GM11168 (cell line): ENCODE measurements around the gene SOS1.

Experiments
- in situ Hi-C: fragments of 300-500 bp; cut with MboI; formaldehyde crosslinking; loops from one replicate; pipeline ENCODE4 v1.12.0; 2022; ENCODE audit warnings: low sequenced_read_pairs; ENCODE audit not compliant: unreplicated experiment

The SOS1 gene

GRCh38 chr2:38981003-38981669 is 139.7 kb downstream of the SOS1 start:
- in situ Hi-C loops, result no loop called here

- in situ Hi-C loops, result no loop called here
Measured at GRCh38 chr2:38978908-38979307, 141.9 kb downstream of the SOS1 start.

- in situ Hi-C loops, result no loop called here
Measured at GRCh38 chr2:38978296-38978903, 142.5 kb downstream of the SOS1 start.

DNA sequence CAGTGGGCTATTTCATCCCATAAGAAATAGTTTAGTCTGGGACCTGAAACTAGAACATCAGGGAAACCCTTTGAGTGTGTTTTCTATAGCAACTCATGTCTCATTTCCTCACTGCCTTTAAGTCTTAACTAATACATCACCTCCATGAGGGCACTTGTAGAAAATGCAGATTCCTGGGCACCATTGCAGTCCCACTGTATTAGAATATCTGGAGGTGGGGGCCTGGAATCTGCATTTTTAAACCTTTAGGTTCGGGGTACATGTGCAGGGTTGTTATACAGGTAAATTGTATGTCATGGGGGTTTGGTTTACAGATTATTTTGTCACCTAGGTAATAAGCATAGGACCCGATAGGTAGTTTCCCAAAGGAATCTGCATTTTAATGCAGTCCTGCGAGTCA is 143.8 kb downstream of the SOS1 start:
- in situ Hi-C loops, result no loop called here

- in situ Hi-C loops, result no loop called here
Measured at GRCh38 chr2:38975042-38975441, 145.8 kb downstream of the SOS1 start.

DNA sequence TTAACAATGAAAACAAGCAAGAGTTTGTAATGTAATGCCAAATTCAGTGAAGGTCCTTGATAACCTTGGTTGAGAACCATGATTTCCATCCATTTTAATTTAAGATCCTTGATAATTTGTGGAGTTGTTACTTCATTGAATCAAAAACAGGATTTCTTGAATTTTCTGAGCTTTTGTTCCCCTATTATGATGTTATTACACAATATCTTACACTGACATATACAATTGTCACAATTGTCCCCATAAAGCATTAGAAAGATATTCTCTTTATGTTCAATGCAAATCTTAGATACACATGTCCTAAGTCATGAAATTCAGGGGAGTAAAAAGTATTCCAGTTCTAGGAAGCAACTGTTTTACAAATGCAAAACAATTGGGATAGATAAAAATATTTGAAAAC is 147.6 kb downstream of the SOS1 start:
- in situ Hi-C loops, result no loop called here

GRCh38 chr2:38971377-38971776 is 149.5 kb downstream of the SOS1 start:
- in situ Hi-C loops, result no loop called here

- in situ Hi-C loops, result no loop called here
Measured at GRCh38 chr2:38968021-38968420, 152.8 kb downstream of the SOS1 start.

DNA sequence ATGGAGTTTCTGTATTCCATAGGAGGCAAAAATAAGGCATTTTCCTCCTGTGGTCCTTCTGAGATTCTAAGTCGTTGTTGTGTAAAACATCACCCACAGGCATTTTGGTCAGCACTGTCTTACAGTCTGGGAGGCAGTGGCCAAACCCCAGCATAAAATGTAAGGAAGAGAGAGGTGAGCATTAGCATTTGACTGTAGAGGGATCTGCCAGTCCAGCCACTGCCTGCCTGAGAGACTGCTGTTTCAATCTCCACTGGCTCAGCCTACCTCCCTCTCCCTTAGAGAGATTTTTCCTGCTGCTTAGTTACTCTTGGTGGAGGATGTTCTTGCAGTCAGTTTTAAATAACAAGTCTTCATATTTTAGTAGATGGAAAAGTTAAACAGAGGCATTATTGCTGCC is 154.2 kb downstream of the SOS1 start:
- in situ Hi-C loops, result no loop called here

- in situ Hi-C loops, result no loop called here
Measured at GRCh38 chr2:38966006-38966405, 154.8 kb downstream of the SOS1 start.

DNA sequence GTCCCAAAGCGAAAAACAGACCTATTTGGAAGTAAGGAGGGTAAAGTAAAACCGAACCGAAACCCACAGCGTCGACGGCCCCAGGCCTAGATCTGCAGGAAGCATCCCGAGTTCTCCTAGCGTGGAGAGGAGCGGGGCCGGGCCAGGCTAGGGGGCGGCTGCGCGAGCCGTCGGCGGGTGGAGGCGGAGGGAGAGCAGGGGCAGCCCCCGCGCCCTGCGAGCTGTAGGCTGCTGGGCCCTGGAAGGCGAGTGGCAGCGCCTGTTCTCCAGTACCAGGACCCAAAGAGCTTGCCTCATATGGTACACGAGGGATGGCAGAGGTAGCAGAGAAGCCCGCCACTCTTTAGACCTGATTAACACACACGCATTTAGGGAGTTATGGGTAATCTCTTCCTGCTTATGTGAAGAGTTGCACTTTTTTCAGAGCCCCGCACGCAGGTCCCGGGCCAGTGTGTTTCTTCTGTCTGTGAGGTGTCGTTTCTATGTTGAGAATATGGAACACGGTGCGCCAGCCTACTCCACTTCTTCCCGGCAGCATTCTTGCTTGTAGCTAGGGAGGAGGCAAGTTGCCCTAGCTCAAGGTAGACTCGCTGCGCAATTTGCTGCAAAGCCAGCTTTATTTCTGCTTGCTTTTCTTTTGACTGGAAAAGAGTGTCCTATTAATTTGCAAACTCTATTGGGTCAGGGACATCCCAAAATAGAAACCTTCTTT is 160.1 kb downstream of the SOS1 start:
- in situ Hi-C loops, result no loop called here

DNA sequence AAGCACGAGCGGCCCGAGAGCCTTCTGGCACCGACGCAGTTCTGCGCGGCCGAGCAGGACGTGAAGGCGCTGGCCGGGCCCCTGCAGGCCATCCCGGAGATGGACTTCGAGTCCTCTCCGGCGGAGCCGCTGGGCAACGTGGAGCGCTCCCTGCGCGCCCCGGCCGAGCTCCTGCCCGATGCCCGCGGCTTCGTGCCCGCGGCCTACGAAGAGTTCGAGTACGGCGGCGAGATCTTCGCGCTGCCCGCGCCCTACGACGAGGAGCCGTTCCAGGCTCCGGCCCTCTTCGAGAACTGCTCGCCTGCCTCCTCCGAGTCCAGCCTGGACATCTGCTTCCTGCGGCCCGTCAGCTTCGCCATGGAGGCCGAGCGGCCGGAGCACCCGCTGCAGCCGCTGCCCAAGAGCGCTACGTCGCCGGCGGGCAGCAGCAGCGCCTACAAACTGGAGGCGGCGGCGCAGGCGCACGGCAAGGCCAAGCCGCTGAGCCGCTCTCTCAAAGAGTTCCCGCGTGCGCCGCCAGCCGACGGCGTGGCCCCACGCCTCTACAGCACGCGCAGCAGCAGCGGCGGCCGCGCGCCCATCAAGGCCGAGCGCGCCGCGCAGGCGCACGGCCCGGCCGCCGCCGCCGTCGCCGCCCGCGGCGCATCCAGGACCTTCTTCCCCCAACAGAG is 160.8 kb downstream of the SOS1 start:
- in situ Hi-C loops, result no loop called here

DNA sequence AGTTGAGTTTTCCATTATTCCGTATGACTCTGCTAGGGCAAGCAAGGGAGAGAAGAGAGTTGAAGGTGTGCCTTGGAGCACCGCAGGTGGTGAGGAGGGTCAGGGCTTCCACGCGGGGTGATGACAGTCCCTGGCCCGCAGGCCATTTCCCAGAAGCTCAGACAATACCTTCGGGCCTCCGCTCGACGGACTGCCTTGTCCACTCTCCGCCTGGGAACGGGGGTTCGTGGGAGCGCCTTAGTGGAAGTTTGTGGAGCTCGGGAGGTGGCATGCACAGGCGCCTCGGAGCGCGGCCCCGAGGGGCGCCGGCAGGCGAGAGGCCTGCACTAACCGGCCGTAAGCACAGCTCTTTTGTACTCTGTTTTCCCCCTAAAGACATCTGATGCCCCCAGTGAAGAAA is 161.4 kb downstream of the SOS1 start:
- in situ Hi-C loops, result no loop called here

DNA sequence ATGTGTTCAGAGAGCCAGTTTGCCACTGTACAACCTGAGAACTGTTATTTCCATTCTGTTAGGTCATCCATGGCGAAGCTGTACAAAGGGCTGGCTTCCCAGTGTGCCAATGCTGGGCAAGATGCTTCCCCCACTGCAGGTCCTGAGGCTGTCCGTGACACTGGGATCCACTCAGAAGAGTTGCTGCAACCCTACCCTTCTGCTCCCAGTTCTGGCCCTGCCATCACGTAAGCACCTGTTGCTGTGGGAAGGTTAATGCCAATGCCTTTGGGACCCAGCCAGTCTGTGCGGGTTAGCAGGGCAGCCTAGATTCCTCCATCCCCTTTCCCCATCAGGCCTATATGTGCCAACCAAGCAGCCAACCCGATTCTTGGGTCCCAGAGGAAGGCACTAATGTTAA is 162.9 kb downstream of the SOS1 start:
- in situ Hi-C loops, result no loop called here

DNA sequence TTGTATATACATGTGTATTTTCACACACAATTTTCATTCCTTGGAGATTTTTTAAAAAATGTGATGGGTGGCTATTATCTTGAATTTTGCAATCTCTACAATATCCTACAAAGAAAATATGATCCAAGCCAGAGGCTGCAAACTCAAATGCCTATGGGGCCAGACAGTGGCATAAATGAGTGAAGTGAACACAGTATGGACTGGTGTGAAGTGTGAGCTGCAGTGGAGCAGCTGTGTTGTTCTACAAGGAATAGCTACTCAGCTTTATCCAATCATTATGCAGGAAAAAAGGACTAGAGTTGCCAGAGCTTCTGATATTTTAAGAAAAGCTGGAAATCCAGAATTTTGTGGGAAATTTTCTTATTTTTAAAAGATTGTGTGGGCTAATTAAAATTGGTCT is 169.1 kb downstream of the SOS1 start:
- in situ Hi-C loops, result no loop called here

GRCh38 chr2:38948995-38949394 is 171.9 kb downstream of the SOS1 start:
- in situ Hi-C loops, result loop anchor here (5.0 kb wide), 1 partner anchor 278 kb away; no protein-coding TSS in a partner anchor

GRCh38 chr2:38948387-38948882 is 172.4 kb downstream of the SOS1 start:
- in situ Hi-C loops, result loop anchor here (5.0 kb wide), 1 partner anchor 279 kb away; no protein-coding TSS in a partner anchor

DNA sequence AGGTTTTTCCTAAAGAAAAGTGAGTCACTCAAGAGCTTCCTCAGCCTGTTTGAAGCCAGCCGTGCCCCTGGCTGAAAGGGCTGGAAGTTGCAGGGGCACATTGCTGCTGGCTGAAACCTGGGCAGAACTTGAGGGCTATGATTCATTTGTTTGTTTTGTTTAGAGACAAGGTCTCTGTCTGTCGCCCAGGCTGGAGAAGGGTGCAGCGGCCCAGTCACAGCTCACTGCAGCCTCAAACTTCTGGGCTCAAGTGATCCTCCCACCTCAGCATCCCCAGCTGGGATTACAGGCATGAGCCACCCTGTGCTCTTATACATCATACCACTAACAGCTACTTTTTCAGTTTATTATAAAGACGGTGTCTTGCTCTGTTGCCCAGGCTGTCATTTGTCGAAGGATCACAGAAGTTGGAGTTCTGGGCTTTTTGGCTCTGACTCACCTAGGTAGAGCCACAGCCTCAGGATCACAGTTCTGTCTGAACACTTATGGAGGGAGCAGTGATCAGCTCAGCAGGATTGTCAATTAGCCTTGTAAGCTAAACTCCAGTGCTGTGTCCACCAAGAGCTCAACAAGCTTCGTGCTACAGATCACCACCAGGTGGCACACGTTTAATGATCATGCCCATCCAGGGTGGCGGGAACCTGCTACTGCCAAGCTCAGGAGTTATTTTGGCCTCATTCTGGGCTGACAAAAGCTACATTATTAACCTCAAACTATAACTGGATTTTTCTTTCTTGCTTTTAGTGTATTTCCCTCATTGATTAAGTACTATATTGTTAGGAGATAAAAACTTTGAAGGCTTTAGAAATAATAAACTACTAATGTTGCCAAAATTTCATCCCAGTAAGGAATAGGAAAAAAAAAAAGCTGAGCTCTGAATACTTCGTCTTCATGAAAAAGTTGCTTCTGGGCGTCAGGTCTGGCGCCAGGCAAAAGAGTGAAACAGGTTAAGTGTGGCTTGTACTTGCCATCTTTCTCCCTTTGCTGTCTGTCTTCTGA is 173.3 kb downstream of the SOS1 start:
- in situ Hi-C loops, result loop anchor here (5.0 kb wide), 1 partner anchor 280 kb away; no protein-coding TSS in a partner anchor

DNA sequence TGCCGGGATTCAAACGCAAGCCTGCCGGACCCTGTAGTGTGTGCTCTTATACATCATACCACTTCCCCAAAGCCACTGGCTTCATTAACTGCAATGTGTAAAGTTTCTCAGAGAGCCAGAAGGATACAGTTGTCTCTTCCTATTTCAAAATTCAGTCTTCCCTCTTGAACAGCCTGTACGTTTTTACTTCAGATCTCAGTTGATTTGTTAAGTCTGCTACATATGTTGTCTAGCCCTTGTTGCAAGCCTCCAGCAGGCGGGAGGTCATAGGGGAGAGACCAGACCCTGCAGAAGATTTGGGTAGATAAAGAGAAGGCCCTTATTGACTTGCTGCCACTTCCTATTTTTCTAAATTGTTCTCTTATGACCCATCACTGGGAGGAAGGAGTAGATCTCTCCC is 174.9 kb downstream of the SOS1 start:
- in situ Hi-C loops, result loop anchor here (5.0 kb wide), 1 partner anchor 281 kb away; no protein-coding TSS in a partner anchor
